GM19023 (cell line): ENCODE data around the gene TMEM108.

Experiments
- ATAC-seq: cut with Tn5 transposase; IDR thresholded peaks from one replicate; pipeline ENCODE4 v1.9.1; 2021; ENCODE audit warnings: mild to moderate bottlenecking, moderate library complexity; ENCODE audit not compliant: unreplicated experiment

The TMEM108 gene

DNA sequence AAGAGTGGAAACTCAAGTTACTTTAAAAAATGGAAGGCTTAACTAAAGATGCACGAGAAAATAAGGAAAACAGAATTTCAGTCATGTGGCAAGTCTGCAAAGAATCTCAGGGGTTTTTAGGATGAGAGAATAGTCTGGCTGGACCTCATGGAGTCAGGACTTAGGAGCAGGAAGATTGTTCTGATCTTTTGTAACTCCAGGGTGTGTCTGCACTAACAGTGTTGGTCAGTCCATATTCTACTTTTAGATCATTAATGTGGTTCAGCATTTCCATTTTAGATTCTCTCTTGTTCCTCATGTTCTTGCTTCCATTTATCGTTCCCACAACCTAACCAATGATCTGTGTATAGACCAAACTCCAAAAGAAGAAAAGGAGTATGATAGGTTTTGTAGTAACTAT lies 15.3 kb downstream of the TMEM108 start:
- no peak for ATAC-seq

DNA sequence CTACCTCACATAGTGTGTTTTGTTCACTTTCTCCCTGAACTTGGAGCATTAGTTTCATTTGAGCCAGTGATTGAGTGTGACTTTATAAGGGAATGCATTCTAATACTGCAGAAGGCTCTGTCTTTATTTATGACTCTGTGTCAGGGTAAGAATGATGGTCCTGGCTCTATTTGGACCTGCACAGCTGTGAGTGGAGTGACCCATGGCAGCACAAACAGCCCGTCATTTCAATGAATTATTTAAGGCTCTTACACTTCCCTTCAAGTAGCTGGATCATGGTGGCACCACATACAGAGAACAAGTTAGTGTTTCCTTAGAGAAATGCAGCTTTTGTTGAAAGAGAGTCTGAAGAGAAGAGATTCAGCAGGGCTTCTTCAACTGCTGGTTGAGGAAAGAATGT lies 16.4 kb downstream of the TMEM108 start:
- ATAC-seq, result no peak

DNA sequence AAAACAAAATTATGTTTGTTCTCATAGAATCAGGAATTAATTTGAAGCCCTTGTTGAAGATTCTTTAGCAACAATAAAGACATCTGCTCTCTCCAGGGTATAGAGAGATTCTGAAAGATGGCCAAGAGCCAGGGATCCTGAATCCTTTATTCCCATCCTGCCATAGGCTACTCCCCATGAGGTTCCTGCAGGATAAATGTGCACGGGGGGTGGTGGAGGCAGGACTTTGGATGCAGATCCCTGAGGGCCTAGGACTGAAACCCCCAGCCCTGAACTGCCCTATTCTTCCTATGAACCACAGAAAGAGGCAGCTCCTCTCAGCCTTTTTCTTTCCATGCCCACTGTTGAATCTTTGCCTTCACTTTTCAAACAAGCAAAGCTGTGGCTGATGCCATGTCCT lies 17.1 kb downstream of the TMEM108 start:
- ATAC-seq, result no peak

DNA sequence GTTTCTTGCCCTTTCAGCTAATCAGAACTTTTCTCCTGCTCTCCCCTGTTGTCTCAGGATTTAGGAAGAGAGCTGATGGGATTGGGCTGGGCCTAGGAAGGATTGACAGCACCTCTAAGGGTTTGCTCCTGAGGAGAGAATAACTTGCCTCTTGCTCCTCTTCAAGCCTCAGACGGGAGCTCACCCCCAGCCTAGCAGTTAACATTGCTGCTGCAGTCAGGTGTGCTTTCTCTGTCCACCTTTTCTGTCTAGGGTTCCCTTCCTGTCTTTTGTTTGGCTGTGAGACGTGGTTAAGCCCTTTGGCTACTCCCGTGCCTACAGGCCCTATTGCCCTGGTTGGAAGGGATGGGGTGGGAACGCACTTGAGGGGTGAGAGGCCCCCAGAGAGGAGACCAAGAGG lies 20.1 kb downstream of the TMEM108 start:
- no peak for ATAC-seq

DNA sequence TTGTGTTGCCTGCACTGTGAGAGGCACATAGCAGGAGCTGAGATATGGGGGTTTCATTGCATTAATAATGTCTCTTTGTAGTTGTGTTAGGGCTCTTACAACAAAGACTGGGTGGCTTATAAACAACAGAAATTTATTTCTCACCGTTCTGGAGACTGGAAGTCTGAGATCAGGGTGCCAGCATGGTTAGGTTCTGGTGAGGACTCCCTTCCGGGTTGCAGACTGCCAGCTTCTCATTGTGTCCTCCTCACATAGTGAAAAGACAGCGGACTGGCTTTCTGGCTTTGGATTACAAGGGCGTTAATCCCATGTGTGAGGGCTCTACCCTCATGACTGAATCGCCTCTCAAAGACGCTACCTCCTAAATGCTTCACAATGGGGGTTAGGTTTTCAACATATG lies 20.6 kb downstream of the TMEM108 start:
- ATAC-seq, result no peak

DNA sequence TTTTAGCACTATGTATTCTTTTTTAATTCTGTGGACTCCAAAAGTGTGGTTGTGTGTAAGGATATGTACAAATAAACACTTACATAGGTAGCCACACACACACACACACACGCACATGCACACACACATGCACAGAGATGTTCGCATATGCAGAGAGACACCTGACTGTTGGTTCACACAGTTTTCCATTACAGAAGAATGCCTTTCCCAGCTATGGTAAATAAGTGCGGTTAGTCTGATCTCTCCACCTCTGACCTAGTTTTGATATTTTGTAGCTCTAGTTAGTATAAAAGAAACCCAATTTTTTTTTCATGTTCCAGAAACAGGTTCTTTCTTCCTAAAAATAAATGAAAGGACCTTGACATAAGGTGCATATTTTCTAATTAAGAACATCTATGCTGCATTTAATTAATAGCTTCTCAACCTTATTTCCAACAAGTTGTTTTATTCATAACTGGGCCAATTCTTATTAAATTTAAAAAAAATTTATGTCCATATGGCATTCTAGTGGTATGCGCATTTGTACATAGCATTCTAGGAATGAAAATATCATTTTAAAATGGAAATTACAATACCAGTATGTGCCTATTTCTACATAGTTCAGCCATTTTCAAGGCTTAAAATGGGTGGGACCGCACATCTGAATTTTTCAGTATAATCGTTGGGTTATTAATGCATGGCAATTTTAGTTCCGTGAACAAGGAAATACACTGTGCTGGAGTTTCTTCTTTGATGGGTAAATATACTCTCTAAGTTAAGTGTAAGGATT lies 27.2 kb downstream of the TMEM108 start:
- ATAC-seq, result no peak

DNA sequence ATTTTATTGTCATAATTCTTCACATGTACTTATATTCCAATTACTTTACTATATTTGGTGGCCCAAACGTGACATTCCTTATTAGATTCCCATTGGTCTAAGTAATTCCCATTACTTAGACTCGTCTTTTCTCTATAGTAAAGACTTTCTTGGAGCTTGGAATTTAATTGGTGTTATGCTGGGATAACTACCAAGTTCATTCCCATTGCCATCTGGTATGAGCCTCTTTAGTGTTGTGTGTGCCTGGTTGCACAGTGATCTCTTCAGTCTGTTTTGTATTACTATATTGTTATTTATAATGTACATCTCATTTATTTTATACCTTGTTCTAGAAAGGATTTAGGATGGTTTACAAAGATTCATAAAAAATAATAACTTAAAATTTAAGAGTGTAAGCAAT lies 27.8 kb downstream of the TMEM108 start:
- no peak for ATAC-seq

DNA sequence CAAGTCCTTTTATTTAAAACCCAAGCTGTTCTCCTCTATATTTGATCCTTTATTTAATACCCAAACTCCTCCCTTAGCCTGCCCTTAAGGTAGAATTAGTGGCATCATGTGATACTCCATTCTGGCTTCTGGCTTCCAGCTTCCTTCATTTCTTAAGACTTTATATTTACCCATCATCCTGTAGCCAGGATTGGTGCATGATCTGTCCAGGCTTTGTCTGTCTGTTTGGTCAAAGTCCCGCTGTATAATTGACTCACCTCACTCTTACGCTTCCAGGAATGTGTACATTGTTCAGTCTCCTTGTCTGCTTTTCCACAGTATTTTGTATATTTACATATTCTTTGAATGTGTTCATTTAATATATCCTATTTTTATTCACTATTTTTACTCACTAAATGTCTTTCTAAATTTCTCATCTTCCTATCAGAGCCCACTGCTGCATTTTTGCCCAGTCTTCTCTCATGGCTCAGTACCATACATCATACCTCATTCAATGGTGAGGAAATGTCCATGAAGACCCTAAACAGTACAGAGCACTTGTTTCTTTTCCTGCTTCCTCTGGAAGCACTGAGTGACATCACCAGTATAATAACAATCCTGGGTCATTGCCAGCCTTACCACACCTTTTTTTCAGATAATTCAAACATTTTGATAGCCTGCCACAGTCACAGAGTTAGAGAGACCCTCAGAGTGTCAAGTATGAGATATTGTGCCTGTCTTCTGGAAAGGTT lies 31.5 kb downstream of the TMEM108 start:
- no peak for ATAC-seq

DNA sequence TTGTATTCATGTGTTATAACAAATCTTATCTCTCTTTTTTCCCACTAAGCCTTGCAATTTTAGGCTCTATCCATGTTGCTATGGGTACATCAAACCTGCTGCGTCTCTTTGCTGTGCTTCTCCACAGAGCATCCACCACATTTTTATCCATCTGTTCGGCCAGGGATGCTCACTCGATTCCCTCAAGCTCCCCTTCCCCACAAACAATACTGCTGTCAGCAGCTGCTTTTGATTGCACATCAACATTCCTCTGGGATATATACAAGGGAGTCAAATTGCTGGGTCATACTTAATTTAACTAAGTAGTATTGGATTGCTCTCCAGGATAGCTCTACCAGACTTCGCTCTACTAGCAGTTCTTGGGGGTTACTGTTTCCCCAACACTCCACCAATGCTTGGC lies 36.8 kb downstream of the TMEM108 start:
- ATAC-seq, result no peak

DNA sequence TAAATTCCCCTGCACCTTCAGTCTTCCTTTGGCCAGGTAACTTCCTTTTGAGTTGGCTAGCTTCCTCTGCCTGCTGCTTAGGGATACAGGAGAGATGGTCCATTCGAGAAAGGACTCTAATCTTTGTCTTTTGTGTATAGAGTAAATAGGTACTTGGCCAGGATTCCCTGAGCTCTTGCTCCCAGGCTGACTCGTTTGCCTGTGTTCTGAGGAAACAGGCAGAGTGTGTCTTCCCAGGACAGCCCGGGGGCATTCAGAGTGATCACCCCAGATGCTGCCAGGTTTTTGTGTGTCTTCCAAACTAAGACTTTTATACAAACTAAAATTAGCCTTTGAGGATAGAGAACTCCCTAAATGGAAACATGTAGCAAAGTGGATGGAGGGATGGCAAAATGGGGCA lies 39.5 kb downstream of the TMEM108 start:
- ATAC-seq, result no peak

DNA sequence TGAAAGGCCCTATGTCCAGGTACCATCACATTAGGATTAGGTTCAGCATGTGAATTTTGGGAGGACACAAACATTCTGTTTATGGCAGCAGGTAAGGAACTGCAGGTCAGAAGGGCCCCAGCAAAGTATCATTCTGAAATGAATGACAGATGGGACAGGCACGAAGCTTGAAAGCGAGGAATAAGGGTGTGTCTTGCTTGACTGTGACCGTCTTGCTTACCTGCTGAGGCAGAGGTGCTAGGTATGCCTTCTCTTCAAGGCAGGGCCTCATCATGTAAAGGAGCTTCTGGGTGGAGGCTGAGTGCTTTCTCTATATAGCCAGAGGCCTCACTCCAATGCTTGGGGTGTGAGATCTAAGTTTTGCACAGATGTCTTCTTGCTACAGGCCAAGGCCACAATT lies 41.4 kb downstream of the TMEM108 start:
- ATAC-seq, result no peak

DNA sequence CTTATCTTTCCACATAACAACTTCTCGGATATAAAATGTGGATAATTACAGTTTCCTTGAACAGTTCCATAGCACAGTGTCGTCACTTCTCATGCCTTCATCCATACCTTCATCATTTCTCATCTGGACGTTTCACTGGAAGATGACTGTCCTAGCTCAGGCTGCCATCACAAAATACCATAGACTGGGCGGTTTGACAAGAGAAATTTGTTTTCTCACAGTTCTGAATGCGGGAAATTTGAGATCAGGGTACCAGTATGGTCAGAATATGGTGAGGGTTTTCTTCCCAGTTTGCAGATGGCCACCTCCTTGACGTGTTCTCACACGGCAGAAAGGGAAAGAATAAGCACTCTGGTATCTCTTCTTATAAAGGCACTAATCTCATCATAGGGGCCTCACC lies 42.8 kb downstream of the TMEM108 start:
- no peak for ATAC-seq

DNA sequence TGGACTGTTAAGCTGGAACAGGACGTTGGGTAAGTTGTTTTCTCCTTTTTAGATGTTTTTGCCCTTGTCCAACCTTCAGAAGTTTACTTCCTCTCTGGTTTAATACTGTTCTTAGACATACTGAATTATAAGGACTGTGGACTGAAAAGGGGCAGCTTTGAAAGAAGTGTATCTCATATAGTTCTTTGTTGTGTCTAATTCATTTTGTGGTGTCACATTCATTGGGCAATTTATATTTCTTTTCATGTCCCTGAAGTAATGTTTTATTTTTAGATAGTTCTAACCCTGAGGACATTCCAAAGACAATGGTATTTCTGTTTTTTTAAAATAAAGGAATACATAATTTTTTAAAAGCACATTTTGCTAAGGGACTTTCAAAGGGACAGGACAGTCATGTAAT lies 45.2 kb downstream of the TMEM108 start:
- no peak for ATAC-seq

DNA sequence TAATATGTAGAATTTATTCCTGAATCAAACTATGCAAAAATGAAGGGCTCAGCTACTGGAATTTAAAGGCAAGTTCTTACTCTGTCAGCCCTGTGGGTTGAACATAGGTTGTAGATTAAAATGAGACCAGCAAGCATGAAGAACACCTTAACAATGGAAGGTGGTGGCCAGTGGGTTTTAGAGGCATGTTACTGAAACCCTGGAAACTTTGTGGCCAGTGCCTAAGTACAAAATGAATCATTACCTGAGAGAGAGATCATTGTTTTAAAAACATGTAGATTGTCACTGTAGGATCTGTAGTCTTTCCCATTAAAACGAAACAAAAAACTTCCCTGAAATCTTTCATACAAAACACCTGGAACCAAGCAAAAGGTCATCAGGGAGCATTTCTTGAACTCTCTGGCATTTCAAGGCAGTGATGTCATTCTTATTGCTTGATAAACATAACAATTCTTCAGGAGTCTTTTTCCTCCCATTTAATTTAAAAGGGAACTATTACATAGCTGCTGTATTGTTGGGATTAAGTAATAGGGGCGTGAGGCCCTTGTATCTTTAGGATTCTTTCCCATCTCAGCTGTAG lies 51.8 kb downstream of the TMEM108 start:
- ATAC-seq, result no peak

DNA sequence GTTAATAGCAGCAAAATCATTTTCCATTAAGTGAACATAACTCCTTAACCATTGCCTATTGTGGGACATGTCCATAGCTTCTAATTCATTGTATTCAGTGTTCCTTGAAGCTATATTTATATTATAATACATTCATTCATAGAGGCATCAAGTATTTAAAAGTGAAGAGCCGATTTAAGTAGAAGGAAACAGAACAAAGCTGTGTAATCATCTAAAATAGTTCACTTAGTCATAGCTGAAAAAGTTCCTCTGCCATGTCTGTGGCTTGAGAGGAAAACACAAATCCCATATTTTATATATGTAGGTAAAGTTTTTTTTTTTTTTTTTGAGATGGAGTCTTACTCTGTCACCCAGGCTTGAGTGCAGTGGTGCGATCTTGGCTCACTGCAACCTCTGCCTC lies 54.5 kb downstream of the TMEM108 start:
- ATAC-seq, result no peak

DNA sequence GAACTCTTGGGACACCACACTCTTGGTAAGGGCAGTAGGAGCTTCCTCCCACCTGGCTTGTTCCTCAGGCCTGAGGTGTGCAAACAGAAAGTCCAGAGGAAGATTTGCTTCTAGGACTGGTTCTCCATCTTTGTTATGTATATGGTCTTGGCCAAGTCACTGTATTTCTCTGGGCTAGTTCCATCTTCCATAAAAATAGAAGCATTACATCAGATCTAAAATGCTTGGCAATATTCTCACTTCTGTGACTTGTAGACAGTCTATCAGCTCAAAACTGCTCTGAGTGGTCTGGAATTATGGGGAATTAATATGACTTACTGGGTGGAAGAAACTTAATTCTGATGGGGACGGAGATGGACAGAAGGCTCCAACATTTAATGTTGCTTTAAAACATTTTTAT lies 55.2 kb downstream of the TMEM108 start:
- no peak for ATAC-seq

DNA sequence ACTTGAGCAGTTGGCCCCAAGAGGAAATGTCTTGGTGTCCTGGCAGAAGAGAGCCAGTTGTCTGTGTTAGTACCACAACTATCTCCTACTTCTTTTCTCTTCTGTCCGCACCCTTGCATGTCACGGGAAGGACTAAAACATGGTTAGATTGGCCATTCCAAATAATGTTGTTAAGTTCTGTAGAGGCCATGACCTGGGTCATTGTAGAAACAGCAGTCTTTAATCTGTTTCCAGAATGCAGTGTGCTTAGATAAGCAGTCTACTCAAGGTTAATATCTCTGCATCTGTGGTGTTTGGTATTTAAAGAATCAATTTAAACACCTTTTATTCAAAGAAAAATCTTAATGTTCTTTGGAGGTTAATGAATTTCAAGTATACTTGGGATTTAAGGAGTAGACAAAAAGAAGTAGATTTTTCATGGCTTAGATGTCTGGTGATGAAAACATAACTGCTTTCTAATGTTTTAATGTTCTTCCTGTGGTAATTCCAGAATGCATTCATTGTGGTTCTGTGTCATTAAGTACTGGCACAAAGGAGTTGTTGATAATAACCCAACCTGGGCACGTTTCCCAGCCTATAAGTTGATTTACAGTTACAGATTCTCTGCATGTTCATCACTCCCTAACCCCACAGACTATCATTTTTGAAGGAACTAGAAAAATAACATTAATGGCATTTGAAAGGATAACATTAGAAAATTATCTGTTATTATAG lies 58.9 kb downstream of the TMEM108 start:
- ATAC-seq, result no peak

DNA sequence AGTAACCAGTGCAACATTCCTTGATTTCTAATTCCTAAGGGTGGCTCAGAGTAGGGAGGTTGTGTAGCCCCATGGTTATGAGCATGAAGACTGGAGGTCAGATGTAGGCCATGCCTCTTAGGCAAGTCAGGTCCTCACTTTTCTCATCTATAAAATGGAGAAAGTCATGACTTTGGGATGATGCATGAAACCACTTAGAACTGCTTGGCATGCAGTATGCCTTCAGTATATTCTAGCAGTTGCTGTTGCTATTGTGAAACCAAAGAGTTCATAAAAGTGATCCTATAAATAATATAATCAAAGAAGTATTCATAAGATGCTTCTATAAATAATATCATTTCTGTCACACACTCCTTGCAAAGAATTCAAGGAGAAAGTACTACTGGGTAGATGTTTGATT lies 65.5 kb downstream of the TMEM108 start:
- no peak for ATAC-seq

DNA sequence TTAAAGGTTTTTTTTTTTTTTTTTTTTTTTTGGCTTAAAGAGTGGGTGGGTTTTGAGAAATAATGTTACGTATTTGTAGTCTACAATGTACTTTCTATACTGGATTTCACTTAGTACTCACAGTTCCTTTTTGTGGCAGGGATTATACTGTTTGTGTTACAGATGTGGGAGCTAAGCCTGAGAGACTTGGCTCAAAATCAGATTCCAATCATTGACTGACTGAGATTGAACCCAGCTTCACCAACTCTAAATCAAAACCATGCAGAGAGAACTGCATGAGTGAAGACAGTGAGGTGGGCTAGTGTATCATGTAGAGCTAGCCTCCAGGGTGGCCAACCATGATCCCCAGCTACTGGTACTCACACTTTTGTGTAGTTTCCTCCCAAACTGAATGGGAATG lies 68.0 kb downstream of the TMEM108 start:
- no peak for ATAC-seq

DNA sequence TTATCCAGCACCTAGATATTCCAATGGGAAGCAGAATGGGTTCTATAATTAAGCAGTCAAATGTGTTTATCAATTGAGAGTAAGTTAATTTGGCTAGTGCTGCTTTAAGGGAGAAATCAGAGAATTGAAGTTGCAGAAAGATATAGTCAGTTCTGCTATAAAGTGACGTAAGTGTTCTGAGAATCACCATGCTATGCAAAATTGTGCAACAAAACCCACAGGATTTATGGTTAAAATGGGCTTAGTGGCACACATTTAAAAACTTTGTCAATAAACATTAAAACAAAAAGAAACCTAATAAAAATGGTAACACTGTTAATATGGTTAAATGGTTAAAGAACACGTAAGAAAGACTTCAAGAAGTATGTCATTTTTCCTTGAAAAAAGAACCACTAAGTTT lies 74.5 kb downstream of the TMEM108 start:
- ATAC-seq, result no peak

DNA sequence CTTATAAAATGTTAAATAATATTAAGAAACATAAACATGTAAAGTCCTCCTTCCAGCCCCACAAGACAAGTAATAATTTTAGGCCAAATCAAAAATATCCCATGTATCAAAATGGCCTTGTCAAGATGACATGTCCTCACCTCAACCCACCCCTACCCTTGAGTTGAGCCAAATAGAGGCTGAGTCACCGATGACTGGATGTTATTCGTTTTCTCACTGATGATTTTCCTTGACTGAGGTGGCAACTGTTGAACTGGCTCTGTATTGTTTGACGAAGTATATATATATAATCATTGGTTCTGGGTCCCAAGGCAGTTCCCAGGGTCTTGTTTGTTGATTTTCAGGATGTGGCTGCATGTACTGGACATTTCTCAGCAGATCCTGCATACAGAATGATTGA lies 75.3 kb downstream of the TMEM108 start:
- ATAC-seq, result no peak
